Measurements from ENCODE around the gene SRPK2. TPM values are rescaled to one million over a fixed set of nuclear protein-coding genes. Genes with fewer than 3 reads are reported as not detected.
A peak's percentile ranks its signal among the peaks of the same experiment; 100 is the strongest.

Gene SRPK2
- total RNA-seq, 1 donor from 2014 or later = 54.8 TPM

GRCh38 chr7:105354383-105354782, 34.3 kb downstream of the SRPK2 start:
- Mint-ChIP-seq H3K4me3 (ENCODE audit: unreplicated experiment) (no peak overlapping the region), H3K27me3 (ENCODE audit: low read depth, unreplicated experiment) (no peaks in the 10 kb centered on the region), H3K9me3 (ENCODE audit: unreplicated experiment) (no peaks in the 10 kb centered on the region), H3K27ac (ENCODE audit: unreplicated experiment) (no peak overlapping the region), H3K36me3 (ENCODE audit: low read depth, unreplicated experiment) (no peaks in the 10 kb centered on the region), H3K4me1 (ENCODE audit: low read depth, unreplicated experiment) (peaks cover 20% of the 10 kb centered on the region)
- H3K9me3 ChIP-seq (ENCODE audit: insufficient read depth, low read depth, low read length) = no peaks in the 10 kb centered on the region
- FAIRE-seq (no peak), DNase-seq (ENCODE audit: low read depth) (no peak)
- H2AFZ ChIP-seq (ENCODE audit: low read depth, low read length) = no peak overlapping the region
- TF ChIP-seq EZH2 (IDR thresholded peaks at IDR 0.05; ENCODE audit: insufficient read depth, low read length) = no peak
- no peak overlapping the region for H3K4me3 ChIP-seq (ENCODE audit: insufficient read depth, low read depth, low read length)
- no peak overlapping the region for H3K4me2 ChIP-seq (ENCODE audit: low read length)
- H3K4me1 ChIP-seq (ENCODE audit: insufficient read depth, low read length) = peaks cover 30% of the 10 kb centered on the region
- no peaks in the 10 kb centered on the region for H3K27me3 ChIP-seq (ENCODE audit: insufficient read depth, low read length)
- peaks cover 78% of the 10 kb centered on the region for H4K20me1 ChIP-seq (ENCODE audit: insufficient read depth, low read length)
- no peak overlapping the region for H3K9ac ChIP-seq (ENCODE audit: low read length)
- no peaks in the 10 kb centered on the region for H3K36me3 ChIP-seq (ENCODE audit: insufficient read depth, low read length)
- no peak overlapping the region for H3K27ac ChIP-seq (ENCODE audit: low read depth, low read length)
- H3K79me2 ChIP-seq (ENCODE audit: insufficient read depth, low read length) = peaks cover 81% of the 10 kb centered on the region

DNA sequence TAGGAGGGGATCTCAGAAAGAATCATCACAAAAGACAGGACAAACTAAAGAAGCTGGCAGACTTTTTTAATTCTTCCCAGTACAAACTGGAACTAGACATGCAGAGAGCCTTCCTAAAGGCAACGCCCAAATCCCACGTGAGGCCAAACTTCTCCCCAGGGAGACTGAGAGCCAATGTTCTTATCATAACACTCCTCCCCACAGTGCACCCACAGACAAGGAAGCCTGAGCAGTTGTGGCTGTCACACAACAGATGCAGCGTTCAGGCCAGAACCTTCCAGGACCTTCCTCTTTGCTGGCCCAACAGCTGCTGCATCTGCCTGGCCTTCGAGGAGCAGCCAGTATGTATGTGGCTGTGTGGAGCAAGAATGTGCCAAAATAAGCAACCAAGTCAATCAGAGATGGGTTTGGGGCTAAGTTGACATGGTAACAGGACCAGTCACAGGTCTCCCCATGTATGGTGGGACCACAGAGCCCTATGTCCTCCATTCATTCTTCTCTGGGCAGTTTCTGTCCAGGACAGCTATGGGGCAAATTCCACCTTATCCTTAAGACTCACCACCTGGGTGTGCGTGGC, 34.9 kb downstream of the SRPK2 start:
- peaks cover 77% of the 10 kb centered on the region for H3K79me2 ChIP-seq (ENCODE audit: insufficient read depth, low read length)

GRCh38 chr7:105352901-105353668, 35.6 kb downstream of the SRPK2 start:
- Histone ChIP-seq H3K27ac (ENCODE audit: low read depth, low read length) (no peak overlapping the region), H3K4me2 (ENCODE audit: low read length) (peak overlapping the region; percentile 79), H3K4me1 (ENCODE audit: insufficient read depth, low read length) (peaks cover 30% of the 10 kb centered on the region), H3K79me2 (ENCODE audit: insufficient read depth, low read length) (peaks cover 70% of the 10 kb centered on the region), H2AFZ (ENCODE audit: low read depth, low read length) (no peak overlapping the region), H3K4me3 (ENCODE audit: insufficient read depth, low read depth, low read length) (no peak overlapping the region), H3K9ac (ENCODE audit: low read length) (no peak overlapping the region), H3K9me3 (ENCODE audit: insufficient read depth, low read depth, low read length) (no peaks in the 10 kb centered on the region), H3K36me3 (ENCODE audit: insufficient read depth, low read length) (no peaks in the 10 kb centered on the region), H4K20me1 (ENCODE audit: insufficient read depth, low read length) (peaks cover 69% of the 10 kb centered on the region), H3K27me3 (ENCODE audit: insufficient read depth, low read length) (no peaks in the 10 kb centered on the region)
- H3K27ac Mint-ChIP-seq (ENCODE audit: unreplicated experiment) = peak overlapping the region; percentile 72
- H3K27me3 Mint-ChIP-seq (ENCODE audit: low read depth, unreplicated experiment) = no peaks in the 10 kb centered on the region
- TF ChIP-seq EZH2 (IDR thresholded peaks at IDR 0.05; ENCODE audit: insufficient read depth, low read length) = no peak
- no peak for TF ChIP-seq CTCF (IDR thresholded peaks at IDR 0.05; ENCODE audit: insufficient read depth, low read depth, low read length)
- FAIRE-seq (no peak), DNase-seq (ENCODE audit: low read depth) (peak; percentile 38)
- H3K4me1 Mint-ChIP-seq (ENCODE audit: low read depth, unreplicated experiment) = peaks cover 20% of the 10 kb centered on the region
- H3K4me3 Mint-ChIP-seq (ENCODE audit: unreplicated experiment) = peak overlapping the region; percentile 15
- no peaks in the 10 kb centered on the region for H3K9me3 Mint-ChIP-seq (ENCODE audit: unreplicated experiment)
- no peaks in the 10 kb centered on the region for H3K36me3 Mint-ChIP-seq (ENCODE audit: low read depth, unreplicated experiment)

More for the DNA sequence above, 34.9 kb downstream of the SRPK2 start:
- DNase-seq (ENCODE audit: low read depth) = peak; percentile 20
- H3K4me1 Mint-ChIP-seq (ENCODE audit: low read depth, unreplicated experiment) = peaks cover 20% of the 10 kb centered on the region
- no peaks in the 10 kb centered on the region for H3K9me3 Mint-ChIP-seq (ENCODE audit: unreplicated experiment)
- H3K4me3 ChIP-seq (ENCODE audit: insufficient read depth, low read depth, low read length) = no peak overlapping the region
- peaks cover 77% of the 10 kb centered on the region for H4K20me1 ChIP-seq (ENCODE audit: insufficient read depth, low read length)
- no peaks in the 10 kb centered on the region for H3K27me3 ChIP-seq (ENCODE audit: insufficient read depth, low read length)
- H3K36me3 Mint-ChIP-seq (ENCODE audit: low read depth, unreplicated experiment) = no peaks in the 10 kb centered on the region
- H3K27ac ChIP-seq (ENCODE audit: low read depth, low read length) = no peak overlapping the region
- no peak overlapping the region for H3K4me3 Mint-ChIP-seq (ENCODE audit: unreplicated experiment)
- no peak for FAIRE-seq
- H3K36me3 ChIP-seq (ENCODE audit: insufficient read depth, low read length) = no peaks in the 10 kb centered on the region
- peak overlapping the region; percentile 79 for H3K4me2 ChIP-seq (ENCODE audit: low read length)
- no peak overlapping the region for H3K9ac ChIP-seq (ENCODE audit: low read length)
- TF ChIP-seq CTCF (IDR thresholded peaks at IDR 0.05; ENCODE audit: insufficient read depth, low read depth, low read length) (no peak), EZH2 (IDR thresholded peaks at IDR 0.05; ENCODE audit: insufficient read depth, low read length) (no peak)
- no peaks in the 10 kb centered on the region for H3K27me3 Mint-ChIP-seq (ENCODE audit: low read depth, unreplicated experiment)
- H3K4me1 ChIP-seq (ENCODE audit: insufficient read depth, low read length) = peaks cover 30% of the 10 kb centered on the region
- no peaks in the 10 kb centered on the region for H3K9me3 ChIP-seq (ENCODE audit: insufficient read depth, low read depth, low read length)
- H3K27ac Mint-ChIP-seq (ENCODE audit: unreplicated experiment) = peak overlapping the region; percentile 30
- no peak overlapping the region for H2AFZ ChIP-seq (ENCODE audit: low read depth, low read length)

Measured in astrocyte (in vitro differentiated cells and primary cell).